ENCODE measurements around the gene REEP3. TPM values are rescaled to one million over a fixed set of nuclear protein-coding genes. Genes with fewer than 3 reads are reported as not detected.
"Not testable (repeated sequence)": the region's sequence is repeated elsewhere in the genome, so short reads cannot be mapped to it uniquely, and the experiment has no call there.

The REEP3 gene
- total RNA-seq, 1 donor from 2014 or later: 18.2 TPM

- intact Hi-C loops (cut with micrococcal nuclease): no loop called here
Observed at GRCh38 chr10:63547628-63548360, 26.6 kb downstream of the REEP3 start.

- intact Hi-C loops (cut with micrococcal nuclease): no loop called here
Observed at GRCh38 chr10:63548860-63549259, 27.7 kb downstream of the REEP3 start.

- intact Hi-C loops (cut with micrococcal nuclease): no loop called here
Observed at GRCh38 chr10:63549810-63550209, 28.6 kb downstream of the REEP3 start.

- intact Hi-C loops (cut with micrococcal nuclease): no loop called here
Observed at GRCh38 chr10:63553031-63553430, 31.8 kb downstream of the REEP3 start.

- intact Hi-C loops (cut with micrococcal nuclease): no loop called here
Observed at GRCh38 chr10:63553473-63553872, 32.3 kb downstream of the REEP3 start.

GRCh38 chr10:63554657-63555056 is 33.5 kb downstream of the REEP3 start:
- intact Hi-C loops (cut with micrococcal nuclease): no loop called here

- intact Hi-C loops (cut with micrococcal nuclease): no loop called here
Observed at GRCh38 chr10:63555330-63555729, 34.1 kb downstream of the REEP3 start.

GRCh38 chr10:63558132-63558784 is 37.1 kb downstream of the REEP3 start:
- intact Hi-C loops (cut with micrococcal nuclease): no loop called here

- intact Hi-C loops (cut with micrococcal nuclease): no loop called here
Observed at GRCh38 chr10:63561341-63561740, 40.1 kb downstream of the REEP3 start.

GRCh38 chr10:63562391-63562790 is 41.2 kb downstream of the REEP3 start:
- intact Hi-C loops (cut with micrococcal nuclease): no loop called here

GRCh38 chr10:63562857-63563256 is 41.7 kb downstream of the REEP3 start:
- intact Hi-C loops (cut with micrococcal nuclease): no loop called here

- intact Hi-C loops (cut with micrococcal nuclease): no loop called here
Observed at GRCh38 chr10:63563623-63564022, 42.4 kb downstream of the REEP3 start.

- intact Hi-C loops (cut with micrococcal nuclease): not testable (repeated sequence)
Observed at GRCh38 chr10:63564731-63565130, 43.5 kb downstream of the REEP3 start.

- intact Hi-C loops (cut with micrococcal nuclease): no loop called here
Observed at GRCh38 chr10:63573068-63573697, 52.0 kb downstream of the REEP3 start.

GRCh38 chr10:63574011-63574410 is 52.8 kb downstream of the REEP3 start:
- intact Hi-C loops (cut with micrococcal nuclease): no loop called here

GRCh38 chr10:63576501-63576900 is 55.3 kb downstream of the REEP3 start:
- intact Hi-C loops (cut with micrococcal nuclease): no loop called here

GRCh38 chr10:63578501-63578900 is 57.3 kb downstream of the REEP3 start:
- intact Hi-C loops (cut with micrococcal nuclease): no loop called here

- intact Hi-C loops (cut with micrococcal nuclease): no loop called here
Observed at GRCh38 chr10:63579371-63580014, 58.3 kb downstream of the REEP3 start.

- intact Hi-C loops (cut with micrococcal nuclease): no loop called here
Observed at GRCh38 chr10:63582690-63583089, 61.5 kb downstream of the REEP3 start.

- intact Hi-C loops (cut with micrococcal nuclease): no loop called here
Observed at GRCh38 chr10:63583397-63583796, 62.2 kb downstream of the REEP3 start.

- intact Hi-C loops (cut with micrococcal nuclease): no loop called here
Observed at GRCh38 chr10:63583909-63584724, 62.9 kb downstream of the REEP3 start.

All from T-helper 2 cell treated with Interferon-gamma antibody and Interleukin-4, amounts not matched to agents 100 ng/mL and 5 ng/mL, for 36 hours (primary cell).